GM18519 (cell line): Measurements from ENCODE around the gene KNDC1.
"Not testable (repeated sequence)": the region's sequence is repeated elsewhere in the genome, so short reads cannot be mapped to it uniquely, and the experiment has no call there.

Experiments used
- ATAC-seq: cut with Tn5 transposase; IDR thresholded peaks from one replicate; pipeline ENCODE4 v1.9.1; 2021; ENCODE audit warnings: mild to moderate bottlenecking, moderate library complexity; ENCODE audit not compliant: unreplicated experiment, low FRiP score

KNDC1 gene, protein sequence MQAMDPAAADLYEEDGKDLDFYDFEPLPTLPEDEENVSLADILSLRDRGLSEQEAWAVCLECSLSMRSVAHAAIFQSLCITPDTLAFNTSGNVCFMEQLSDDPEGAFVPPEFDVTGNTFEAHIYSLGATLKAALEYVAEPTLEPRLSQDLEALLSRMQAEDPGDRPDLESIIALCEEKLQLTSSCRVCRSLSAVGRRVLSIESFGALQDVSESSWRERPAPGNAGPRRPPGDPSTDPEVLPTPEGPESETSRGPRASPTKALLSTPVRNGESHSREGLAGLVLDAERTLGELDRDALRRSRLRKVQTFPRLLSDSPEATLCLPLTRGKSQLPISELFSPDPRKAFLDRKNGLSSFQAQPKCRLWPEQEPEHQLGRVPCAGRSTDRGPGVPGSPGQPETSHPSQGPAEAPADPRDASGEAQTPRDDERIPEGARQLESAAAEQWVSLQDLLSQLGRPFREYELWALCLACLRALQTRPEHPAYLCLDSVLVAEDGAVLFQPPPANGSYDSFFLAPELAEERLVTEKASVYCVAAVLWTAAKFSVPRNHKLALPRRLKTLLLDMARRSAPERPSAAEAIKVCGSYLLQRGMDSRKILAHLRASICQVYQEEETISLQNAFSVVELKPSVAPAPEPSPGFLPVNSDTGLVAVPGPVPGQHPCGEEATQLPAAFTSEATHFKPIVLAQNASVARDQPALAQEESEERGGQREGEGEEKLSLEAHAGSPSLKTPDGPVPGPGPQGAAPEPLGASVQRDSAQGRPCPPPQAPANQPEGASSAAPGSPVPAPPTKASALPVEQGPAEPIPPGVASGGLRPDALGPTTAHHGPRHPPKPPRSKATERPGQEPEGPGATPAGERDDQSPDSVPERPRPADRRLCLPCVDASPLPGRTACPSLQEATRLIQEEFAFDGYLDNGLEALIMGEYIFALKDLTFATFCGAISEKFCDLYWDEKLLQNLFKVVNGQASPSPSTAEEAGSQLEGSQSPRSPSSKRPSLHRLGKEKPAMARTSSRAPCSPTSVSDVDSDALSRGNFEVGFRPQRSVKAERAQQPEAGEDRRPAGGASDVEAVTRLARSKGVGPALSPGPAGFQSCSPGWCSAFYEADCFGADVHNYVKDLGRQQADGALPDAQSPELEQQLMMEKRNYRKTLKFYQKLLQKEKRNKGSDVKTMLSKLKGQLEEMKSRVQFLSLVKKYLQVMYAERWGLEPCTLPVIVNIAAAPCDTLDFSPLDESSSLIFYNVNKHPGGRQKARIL (N-terminal part only)

DNA sequence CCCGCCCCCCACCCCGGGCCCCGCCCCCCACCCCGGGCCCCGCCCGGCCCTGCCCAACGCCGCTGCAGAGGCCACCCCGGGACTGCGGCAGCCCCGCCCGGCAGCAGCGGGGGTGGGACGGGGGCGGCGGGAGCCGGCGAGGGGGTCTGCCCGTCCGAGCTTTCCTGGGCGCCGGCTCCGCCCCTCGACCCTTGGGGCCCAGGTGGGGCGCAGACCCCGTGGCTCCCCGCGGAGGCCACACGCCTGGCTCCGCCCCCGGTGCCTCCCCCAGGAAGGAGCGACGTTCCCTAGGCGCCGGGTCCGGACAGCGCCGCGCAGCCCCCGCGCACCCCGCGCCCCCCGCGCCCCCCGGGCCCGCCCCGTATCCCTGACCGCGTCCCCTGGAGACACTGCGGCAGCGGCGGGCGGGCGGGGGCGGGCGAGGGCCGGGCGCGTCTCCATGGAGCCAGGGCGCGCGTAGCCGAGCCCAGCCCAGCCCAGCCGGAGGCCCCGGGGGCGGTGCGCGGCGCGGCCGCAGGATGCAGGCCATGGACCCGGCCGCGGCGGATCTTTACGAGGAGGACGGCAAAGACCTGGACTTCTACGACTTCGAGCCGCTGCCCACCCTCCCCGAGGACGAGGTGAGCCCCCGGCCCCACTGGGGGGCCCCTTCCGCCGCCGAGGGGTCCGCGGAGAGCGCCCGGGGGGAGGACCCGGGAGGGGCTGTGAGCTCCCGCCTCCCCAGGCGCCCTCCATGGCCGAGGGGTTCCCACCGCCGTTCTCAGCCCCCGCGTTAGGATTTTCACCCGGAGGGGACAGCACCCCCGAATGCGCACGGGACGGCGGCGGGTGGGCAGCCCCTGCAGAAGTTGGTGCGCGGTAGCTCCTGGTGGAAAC is at the start of gene KNDC1:
Gene KNDC1, plus strand, starts transcription at position 270 of the 876 bp plus-strand sequence. Its CDS starts 249 bp downstream, at position 519.
- ATAC-seq, result no peak

- ATAC-seq, result no peak
Observed at GRCh38 chr10:133110609-133111275, 49.3 kb upstream of the KNDC1 start.

- not testable (repeated sequence) for ATAC-seq
Observed at GRCh38 chr10:133111640-133112039, 48.4 kb upstream of the KNDC1 start.

GRCh38 chr10:133113146-133113830 is 46.7 kb upstream of the KNDC1 start:
- no peak for ATAC-seq

GRCh38 chr10:133113847-133114246 is 46.2 kb upstream of the KNDC1 start:
- no peak for ATAC-seq

GRCh38 chr10:133114251-133114650 is 45.8 kb upstream of the KNDC1 start:
- no peak for ATAC-seq

DNA sequence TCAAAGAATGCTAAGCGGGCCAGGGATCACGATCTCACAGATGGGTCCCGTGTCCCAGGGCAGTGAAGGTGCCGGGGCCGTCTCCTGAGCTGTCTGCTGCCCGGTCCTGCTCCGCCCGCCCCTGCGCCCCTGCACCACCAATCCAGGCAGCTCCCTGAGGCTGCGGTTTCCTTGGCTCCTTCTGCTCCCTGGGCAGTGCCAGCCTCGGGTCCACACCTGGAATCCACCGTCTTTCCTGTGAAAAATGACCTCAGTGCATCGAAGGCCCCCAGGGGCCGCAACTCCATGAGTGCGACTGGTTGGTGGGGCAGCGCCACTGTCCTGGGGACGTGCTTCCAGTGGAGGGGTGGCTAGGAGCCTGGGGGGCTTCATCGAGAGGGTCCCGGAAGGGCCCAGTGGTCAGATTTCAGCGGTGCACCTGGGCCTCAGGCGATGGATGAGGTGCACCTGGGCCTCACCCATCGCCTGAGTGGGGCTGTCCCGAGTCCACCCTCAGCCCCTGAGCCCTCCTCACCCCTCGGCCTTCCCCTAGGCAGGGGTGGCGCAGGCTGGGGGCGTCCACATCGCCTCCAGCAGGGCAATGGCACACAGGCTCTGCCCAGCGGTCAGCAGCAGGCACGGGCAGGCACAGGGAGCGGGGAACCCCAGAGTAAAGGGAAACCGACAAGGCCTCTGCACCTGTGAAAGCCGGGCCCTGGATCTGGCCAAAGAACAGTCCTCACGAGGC is 45.1 kb upstream of the KNDC1 start:
- ATAC-seq, result no peak

- ATAC-seq, result no peak
Observed at GRCh38 chr10:133115453-133115842, 44.6 kb upstream of the KNDC1 start.

DNA sequence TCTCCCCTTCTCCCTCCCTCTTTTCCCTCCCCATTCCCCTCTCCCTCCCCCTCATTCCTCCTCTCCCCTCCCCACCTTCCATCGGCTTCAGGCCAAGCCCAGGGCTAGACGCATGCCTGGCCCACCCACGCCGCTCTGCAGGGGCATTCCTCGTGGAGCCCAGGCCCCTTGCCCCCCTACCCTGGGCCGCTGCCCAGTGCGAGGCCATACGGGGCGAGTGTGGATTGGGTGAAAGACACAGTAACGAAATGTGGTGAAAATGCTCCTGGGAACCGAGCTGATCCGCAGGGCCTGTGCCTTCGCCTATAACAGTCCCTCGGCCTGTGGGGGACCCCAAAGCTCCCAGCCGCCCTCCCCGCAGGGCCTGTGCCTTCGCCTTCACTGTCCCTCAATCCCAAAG is 44.0 kb upstream of the KNDC1 start:
- no peak for ATAC-seq

- no peak for ATAC-seq
Observed at GRCh38 chr10:133116455-133116854, 43.6 kb upstream of the KNDC1 start.

GRCh38 chr10:133117036-133117687 is 42.9 kb upstream of the KNDC1 start:
- ATAC-seq, result no peak

DNA sequence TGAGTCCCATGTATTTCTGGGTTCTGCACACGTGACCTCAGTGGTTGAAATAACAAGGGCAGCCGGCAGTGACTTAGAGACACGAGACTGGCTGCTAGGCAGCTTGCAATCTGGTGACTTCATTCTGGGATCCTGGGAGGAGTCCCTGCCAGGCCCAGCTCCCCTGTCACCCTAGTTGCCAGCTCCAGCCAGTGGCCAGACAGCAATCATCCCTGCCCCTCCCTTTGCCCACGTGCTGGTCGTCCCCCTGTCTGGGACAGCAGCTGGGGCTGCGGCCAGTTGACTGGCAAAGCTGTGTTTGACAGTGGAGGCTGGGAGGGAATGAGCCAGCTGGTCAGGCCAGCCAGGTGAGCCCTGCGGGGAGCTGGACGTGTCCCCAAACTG is 42.3 kb upstream of the KNDC1 start:
- ATAC-seq, result no peak

DNA sequence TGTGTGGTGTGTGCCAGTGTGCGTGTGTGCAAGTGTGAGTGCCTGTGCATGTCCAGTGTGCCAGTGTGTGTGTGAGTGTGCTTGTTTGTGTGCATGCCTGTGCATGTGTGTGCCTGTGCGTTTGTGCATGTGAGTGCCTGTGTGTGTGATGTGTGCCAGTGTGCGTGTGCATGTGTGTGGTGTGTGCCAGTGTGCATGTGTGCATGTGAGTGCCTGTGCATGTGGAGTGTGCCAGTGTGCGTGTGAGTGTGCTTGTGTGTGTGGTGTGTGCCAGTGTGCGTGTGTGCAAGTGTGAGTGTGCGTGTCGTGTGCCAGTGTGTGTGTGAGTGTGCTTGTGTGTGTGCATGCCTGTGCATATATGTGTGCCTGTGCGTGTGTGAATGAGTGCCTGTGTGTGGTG is 38.5 kb upstream of the KNDC1 start:
- ATAC-seq, result no peak

GRCh38 chr10:133122171-133122935 is 37.7 kb upstream of the KNDC1 start:
- no peak for ATAC-seq

GRCh38 chr10:133123050-133123745 is 36.8 kb upstream of the KNDC1 start:
- no peak for ATAC-seq

- ATAC-seq, result no peak
Observed at GRCh38 chr10:133123746-133124356, 36.2 kb upstream of the KNDC1 start.
